GF-D8 (cell line): ENCODE results near the gene RNF224.

Source experiments
- DNase-seq: peaks from one replicate; lab custom pipeline; 2025; lab: John Stamatoyannopoulos, UW

RNF224 gene

DNA sequence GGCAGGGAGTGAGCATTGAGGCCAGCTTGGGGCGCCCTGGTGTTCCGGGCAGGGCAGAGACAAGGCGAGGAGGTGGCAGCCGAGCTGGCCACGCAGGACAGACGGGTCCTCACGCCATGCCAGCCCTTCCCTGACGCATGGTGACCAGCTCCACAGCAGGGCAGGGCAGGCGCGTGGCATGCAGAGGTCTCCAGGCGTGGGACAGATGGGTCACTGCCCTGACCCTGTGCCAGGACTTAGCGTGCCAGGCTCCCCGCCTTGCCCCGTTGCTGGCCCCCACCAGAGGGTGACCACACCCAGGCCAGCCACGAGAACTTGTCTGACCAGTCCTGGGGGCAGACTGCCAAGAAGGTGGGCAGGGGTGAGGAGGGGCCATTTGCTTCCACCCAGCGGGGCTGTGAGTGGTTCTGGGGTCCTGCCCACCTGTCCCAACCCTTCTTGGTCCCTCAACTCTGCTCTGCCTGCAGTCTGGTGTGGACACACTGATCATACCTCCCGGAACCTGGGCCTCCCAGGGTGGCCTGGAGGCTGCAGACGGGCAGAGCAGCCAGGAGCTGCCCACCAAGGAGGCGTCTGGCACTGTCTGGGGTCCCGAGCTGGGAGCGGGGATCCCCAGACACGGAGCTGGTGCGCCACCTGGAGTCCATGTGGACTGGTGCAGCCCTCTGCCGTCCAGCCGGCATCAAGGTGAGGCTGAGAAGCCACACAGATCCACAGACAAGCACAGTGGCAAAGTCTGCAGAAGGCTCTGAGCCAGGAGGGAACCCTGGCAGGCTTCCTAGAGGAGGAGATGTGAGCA, at the start of gene RNF224:
RNF224 (plus strand) TSS at position 449 of the 799 bp plus-strand sequence. CDS start 834 bp downstream, outside the sequence.
- no peak for DNase-seq

DNA sequence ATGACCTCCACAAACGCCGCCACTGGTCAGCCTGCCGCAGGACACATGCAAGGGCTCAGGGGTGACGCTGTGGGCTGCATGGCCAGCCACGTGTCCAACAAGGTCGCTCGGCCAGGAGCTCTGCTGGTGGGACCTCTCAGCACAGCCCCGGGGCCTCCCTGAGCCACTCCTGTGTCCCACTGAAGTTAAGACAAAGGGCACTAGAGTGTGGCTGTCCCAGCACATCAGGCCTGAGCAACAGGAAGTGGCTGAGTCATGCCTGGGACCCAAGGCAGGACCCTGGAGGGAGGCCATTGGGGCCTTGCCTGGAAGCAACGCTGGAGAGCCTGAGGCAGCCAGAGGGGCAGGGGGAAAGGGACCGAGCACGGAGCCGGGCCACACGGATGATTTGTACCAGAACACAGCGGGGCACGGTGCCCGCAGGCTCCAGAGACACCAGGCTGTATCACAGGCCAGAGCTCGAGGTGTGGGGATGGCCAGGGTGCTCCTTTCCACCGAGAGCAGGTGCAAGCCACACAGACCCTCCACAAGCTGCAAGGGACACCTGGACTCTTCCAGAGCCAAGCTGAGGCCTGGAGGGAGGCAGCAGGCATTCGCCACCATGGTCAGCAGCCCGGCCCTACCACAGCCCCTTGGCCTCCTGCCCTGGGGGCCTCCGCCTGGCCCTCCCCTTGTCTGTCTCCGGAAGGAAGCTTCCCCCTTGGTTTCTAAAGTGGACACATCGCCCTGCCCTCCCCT, 48.9 kb upstream of the RNF224 start:
- no peak for DNase-seq

DNA sequence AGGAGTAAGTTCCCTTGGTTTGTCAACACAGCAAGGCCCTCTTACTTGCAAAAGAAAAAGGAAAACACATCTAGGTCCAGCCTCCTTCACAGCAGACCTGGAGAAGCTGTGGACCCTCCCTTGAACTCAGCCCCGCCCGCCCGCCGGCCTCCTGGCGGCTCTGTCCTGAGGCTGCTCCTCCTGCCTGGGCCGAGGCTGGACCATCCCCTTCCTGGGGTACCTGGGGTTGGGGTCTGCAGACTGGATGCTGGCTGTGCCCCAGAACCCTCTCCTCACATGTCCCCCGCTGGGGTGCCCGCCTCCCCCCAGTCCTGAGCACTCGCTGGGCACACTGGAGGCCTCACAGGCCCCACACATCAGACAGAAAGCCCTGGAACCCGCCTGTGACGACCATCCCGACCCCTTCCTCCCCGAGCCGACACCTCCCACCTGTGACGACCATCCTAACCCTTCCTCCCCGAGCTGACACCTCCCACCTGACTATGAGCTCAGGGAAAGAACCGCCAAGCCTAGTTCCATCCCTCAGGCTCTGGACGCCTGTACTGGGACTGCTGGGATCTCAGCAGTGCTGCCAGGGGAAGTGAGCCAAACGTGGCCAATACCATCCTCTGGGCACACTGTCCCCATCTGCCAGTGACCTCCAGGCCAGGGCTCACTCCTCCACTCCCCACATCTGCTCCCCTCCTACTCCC, 48.2 kb upstream of the RNF224 start:
- no peak for DNase-seq

DNA sequence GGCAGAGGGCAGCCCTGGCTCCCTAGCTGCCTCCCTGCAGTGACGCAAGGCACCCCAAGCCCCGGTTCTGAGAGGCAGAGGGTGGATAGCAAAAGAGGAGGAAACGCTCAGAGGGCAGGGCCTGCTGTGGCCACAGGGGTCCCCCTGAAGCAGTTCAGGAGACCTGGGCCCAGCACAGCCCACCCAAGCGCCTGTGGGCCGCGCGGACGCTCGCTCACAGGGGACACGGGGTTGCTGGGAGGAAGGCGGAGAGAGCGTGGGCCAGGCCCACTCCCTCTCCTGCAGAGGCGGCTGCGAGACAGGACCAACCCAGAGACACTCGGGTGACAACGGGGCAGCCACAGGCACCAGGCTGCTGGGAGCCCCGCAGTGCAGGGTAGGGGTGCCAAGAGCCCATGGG, 47.5 kb upstream of the RNF224 start:
- no peak for DNase-seq

DNA sequence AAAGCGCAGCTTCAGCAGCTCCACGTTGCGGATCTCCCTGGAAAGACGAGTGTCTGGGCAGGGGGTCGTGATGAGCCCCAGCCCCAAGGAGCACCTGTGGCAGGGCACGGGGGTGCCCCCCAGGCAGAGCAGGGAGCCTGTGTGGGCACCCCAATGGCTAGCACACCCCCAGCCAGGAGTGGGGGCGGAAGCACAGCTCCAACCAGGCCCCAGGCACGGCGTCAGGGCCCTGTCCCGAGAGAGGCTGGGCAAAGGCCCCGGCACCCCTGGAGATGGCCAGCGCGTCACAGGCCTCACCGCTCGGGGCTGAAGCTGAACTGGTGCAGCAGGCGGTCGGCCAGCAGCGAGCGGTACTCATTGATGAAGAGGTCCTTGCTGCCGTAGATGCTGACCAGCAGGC, 46.8 kb upstream of the RNF224 start:
- DNase-seq: no peak

DNA sequence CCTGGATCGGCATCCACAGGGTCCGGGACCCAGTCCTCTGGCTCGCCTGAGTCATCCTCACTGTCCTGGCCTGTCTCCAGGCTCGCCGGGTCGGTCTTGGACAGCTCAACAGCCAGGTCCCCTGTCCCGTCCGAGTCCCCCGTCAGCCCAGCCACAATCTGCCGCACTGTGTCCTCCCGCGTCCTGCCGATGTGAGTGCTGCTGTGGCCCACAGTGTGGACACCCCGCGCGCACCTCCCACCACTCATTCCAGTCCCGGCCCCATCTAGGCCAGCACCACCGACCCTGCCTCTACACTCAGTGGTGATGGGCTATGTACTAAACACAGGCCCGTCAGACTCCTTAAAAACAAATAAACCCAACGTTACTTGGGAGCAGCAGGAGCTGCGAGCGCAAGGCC, 45.6 kb upstream of the RNF224 start:
- DNase-seq: no peak

DNA sequence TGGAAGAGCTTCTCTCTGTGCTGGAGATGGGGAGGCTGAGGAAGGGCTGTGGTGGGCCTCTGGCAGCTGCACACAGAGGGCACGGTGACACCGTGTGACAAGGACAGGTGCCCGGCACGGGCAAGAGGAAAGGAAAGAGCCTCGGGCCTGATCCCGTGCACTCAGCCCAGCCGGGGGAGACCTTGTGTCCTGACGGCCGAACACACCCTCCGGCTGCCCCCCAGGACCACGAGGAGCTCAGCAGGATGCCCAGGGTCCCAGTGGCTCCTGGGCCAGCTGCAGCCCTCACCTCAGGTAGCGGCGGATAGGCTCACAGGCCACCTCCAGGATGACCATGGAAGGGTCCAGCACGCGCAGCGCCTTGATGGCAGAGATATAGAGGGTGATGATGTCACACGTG, 44.5 kb upstream of the RNF224 start:
- DNase-seq: no peak

DNA sequence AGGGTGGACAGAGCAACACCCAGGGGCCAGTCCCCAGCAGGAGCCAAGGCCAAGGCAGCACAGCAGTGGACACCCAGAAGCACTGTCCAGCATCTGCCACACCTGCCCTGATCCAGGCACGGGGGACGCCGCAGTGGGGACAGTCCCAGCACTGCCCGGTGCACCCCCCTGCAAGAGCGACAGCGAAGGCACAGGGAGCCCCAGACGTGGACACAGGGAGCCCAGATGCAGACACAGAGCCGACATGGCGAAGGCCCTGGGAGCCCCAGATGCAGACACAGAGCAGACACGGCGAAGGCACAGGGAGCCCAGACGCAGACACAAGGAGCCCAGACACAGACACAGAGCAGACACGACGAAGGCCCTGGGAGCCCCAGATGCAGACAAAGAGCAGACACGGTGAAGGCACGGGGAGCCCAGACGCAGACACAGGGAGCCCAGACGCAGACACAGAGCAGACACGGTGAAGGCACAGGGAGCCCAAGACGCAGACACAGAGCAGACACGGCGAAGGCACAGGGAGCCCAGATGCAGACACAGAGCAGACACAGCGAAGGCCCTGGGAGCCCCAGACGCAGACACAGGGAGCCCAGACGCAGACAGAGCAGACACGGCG, 43.2 kb upstream of the RNF224 start:
- DNase-seq: no peak

DNA sequence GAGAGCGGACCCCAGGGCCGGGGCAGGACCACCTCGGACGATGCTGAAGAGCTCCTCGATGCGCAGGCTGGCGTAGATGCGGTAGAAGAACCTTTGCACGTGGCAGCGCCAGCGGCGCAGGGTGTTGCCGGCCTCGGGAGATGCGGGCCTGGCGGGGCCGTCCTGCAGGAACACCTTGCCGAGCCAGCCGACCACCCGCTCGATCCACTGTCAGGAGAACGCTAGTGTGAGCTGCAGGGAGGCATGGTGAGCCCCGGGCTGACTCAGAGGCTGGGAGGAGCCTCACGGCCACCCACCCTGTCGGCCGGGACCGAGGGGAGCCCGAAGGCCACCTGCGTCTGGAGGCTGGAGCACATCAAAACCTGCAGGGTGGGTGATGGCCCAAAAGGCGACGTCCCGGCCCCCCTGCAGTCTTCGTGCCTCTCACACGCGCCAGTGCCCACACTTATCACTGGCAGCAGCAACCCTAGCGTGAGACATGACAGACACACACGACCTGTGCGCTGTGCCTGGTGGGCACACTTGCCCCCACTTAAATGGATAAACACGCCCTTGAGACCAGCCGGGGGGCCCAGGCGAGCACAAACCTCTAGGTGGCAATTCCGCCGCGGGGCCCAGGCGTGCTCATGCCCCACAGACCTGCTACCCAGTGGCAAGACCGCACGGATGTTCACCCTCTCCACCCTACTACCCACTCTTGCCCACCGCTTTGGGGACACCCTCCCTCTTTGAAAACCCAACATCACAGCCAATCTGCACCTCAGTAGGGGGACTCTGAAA, 42.2 kb upstream of the RNF224 start:
- DNase-seq: no peak

DNA sequence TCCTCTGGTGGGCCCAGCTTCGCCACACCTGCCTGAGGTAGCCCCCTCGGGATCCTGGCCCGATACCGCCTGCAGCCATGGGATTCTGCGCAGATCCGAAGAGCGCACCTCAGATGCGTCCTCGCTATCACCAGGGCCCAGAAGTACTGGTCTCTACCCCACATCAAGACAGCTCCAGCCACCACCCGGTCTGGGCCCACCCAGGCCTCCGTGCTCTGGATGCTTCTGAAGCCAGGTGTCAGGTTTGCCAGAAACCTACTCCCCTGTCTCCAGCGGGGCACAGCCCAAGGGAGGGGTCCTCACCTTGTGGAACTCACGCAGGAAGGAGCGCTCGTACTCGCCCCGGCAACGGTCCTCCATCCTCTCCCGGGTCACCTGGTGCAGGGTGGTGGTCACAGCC, 41.4 kb upstream of the RNF224 start:
- DNase-seq: no peak

DNA sequence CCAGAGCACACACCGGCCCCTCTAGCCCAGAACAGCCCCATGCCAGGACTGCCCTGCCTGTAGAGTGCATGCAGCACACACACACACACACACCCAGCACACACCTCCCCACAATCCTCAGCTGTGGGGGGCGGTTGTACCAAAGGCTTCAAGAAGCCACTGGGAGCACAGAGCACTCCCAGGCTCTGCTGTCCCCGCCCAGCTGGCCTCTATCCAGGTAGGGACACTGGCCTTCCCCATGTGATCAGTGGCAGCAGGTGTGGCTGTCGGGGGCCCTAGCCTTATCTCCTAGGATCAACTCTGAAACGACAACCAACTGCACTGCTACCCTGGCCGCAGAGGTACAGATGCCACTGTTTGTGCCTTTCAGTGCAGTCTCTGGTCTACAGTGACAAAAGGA, 40.9 kb upstream of the RNF224 start:
- no peak for DNase-seq

DNA sequence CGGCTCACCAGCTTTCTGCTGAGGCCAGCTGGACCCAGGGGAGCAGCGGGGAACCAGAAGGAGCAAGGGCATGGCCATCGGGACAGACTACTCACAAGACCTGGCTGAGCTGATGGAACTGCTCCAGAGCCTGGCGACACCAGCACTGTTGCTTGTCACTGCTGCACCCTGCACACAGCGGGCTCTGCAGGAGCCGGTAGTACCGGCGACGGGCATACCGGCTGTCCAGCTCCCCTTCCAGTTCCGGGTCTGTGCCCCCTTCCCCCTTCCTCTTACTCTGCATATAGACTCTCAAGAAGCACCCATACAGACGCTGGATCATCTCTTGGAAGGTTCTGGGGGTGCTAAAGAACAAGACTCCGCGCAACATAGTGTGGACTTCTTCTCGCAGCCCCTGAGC, 39.9 kb upstream of the RNF224 start:
- no peak for DNase-seq

DNA sequence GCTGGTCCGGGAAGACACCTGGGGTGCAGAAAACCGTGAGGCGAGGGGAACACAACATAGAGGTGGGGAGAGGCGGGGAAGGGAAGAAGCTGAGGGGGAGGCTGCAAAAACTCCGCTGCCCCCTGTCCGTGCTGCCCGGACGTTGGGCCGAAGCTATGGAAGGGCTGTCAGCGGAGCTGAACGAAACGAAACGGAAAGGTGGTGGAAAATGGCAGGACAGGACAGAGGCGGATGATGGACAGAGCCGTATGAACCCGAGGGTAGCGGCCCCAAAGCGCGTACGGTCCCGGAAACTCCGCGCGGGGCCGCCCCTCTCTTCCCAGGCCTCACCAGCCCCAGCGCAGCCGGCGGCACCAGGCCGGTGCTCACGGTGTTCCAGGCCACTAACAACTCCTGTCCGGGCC, 39.2 kb upstream of the RNF224 start:
- no peak for DNase-seq

DNA sequence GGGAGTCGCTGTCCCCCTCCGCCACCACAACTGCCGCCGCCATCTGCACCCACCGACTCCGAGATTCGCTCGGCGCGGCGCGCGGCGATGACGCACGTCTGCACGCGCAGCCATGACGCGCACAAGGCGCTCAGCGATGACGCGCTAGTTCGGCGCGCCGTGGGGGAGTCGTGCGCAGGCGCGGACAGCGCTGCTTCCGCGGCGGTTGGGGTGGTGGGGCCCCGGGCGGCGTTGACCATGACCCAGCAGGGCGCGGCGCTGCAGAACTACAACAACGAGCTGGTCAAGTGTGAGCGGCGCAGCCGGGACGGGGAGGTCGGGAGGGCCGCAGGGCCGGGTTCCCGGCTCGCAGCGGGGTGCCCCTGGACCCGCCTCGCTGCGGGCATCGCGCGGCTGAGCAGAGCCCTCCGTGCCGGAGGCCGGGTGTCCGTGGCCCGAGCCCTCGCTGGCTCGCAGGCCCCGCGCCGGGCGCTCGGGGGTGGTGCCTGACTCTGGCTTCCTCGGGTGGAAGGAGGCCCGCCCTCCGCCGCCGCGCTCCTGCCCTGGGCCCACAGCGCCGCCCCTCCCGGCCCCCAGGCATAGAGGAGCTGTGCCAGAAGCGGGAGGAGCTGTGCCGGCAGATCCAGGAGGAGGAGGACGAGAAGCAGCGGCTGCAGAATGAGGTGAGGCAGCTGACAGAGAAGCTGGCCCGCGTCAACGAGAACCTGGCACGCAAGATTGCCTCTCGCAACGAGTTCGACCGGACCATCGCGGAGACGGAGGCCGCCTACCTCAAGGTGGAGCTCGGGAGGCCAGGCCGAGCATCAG, 38.6 kb upstream of the RNF224 start, which contains the start of the genes ANAPC2 and SSNA1:
ANAPC2 (minus strand) TSS at position 71 of the 807 bp plus-strand sequence; CDS start at position 43, 28 bp downstream.
SSNA1 (plus strand) TSS at position 187 of the 807 bp plus-strand sequence; CDS start at position 238, 51 bp downstream.
- peak; percentile 75 for DNase-seq

DNA sequence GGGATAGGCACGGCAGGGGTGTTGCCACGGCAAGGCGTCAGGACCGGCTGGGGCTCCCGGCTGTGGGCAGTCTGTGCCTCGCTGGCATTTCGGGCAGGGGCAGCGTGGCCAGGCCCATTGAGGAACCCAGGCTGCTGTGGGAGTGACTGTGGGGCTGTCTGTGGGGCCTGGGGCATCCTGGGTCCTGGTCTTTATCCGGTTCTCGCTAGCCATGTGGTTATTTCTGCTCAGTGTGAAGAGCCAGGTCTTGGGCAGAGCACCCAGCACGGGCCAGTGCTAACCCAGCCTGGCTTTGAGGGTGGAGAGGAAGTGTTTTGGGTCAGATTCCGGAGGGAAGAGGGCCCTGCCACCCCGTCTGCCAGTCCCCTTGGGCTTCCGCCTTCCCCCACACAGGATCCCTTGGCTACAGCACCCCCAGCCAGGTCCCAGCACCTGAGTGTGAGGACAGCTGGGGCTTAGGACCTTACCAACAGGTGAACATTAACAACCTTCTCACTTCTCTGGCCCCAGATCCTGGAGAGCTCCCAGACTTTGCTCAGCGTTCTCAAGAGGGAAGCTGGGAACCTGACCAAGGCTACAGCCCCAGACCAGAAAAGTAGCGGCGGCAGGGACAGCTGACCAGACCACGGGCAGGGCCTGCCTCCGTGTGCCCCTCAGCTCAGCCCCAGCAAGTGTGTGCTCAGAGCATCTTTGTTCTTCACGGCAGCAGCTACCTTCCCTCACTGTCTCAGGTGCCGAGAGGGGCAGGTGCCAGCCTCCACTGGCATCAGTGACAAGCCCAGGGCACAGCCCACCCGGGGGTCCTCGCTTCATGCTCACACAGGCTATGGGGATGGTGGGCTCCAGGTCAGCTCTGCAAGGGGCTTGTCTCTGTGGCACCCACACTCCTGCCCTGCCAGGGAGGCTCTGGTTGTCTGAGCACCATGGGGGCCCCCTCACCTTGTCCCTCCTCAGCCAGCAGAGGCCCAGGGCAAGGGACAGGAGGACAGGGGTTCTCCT, 37.7 kb upstream of the RNF224 start:
- no peak for DNase-seq

DNA sequence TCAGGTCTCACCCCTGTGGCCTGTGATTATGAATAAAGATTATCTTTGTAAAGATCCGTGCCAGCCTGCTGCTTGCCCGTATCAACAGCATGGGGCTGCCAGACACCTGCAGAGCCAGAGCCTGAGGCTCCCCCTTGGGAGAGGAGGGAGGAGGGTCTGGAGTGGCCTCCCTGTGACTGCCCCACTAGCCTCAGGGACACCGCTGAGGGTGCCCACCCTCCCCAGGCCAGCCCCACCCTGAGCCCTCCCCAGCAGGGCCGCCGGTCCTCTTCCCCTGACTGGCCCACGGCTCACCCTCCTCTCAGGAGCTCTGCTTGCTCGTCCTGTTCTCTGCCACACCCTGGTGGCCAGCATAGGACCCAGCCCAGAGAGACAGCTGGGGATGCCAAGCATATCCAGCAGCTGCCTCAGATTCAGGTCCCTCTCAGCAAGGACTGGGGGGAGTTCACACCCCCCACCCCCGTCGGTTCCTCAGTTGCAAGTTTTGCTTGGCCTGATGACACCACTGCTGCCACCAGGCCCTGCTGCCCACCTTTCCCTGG, 36.9 kb upstream of the RNF224 start:
- DNase-seq: no peak

DNA sequence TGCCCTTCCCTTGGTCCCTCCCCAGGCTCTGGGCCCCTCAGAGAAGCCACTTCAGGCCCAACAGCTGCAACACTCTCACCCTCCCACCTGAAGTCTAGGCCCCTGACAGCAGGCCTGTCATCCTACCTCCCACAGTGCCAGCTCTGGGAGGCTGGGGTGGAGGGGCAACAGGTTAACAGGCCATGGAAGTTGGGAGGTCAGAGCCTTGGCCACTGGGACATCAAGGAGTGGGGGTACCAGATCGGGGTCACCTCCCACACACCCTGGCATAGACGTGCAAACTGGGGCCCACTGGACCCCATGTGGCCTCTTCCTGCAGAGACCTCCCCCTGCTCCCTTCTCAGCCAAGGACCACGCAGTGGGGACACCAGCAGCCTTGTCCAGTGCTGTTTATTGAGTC, 36.1 kb upstream of the RNF224 start:
- DNase-seq: no peak

DNA sequence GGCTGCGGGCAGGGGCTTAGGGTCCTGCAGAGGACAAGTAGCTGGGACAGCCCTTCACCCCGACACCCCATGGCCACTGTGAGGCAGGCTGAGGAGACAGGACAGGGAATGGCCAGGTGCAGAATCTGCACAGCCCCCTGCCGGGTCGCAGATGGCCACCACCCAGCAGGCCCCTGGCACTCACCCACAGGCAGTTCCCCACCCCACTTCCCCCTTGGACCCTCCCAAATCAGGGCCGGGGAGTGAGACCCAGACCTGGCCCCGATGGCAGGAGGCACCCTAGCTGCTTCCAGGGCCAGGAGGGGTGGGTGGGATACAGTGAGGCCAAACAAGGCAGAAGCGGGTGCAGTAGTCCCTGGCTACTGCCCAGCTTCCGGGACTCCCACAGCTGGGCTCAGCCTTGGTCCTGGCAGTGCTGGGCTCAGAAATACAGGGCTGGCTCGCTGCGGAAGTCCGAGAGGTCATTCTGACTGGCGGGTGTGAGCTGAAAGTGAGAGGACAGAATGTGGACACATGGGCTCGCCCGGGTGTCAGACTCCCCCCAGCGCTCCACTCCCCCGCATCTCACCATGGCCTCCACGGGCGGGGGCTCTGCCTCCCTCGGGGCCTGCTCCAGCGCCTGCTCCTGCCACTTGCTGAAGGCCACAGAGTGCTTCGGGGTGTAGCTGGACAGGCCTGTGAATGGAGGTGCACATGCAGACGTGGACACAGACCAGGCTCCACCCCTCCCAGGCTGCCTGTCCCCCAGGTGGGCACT, 35.4 kb upstream of the RNF224 start:
- DNase-seq: no peak
